Uterus (tissue), 2 donors: ENCODE measurements around the gene CCNE1.

Experiments
- CTCF ChIP-seq, 4 experiments: fragments of 200-600 bp in 2 of 4; fragments of 450-650 bp in 2 of 4; sonication (generic) in 2 of 4; IDR thresholded peaks; one replicate each; pipeline ENCODE4 v1.5.1; 2016 to 2019; ENCODE audit warnings: antibody characterized with exemption in 4 of 4, mild to moderate bottlenecking in 2 of 4, moderate library complexity in 1 of 4
- POLR2A ChIP-seq, 2 donors: fragments of 450-650 bp; IDR thresholded peaks; one replicate each; pipeline ENCODE4 v1.6.1; 2016; ENCODE audit warnings: antibody characterized with exemption in 2 of 2, mild to moderate bottlenecking in 1 of 2, moderate library complexity in 1 of 2

GRCh38 chr19:29815231-29815630 lies 3.4 kb downstream of the CCNE1 start:
- TF ChIP-seq CTCF (IDR thresholded peaks at IDR 0.05): no peak
- no peak for TF ChIP-seq POLR2A (IDR thresholded peaks at IDR 0.05)
